Stimulated activated CD8-positive, alpha-beta memory T cell treated with anti-CD3 and anti-CD28 coated beads, Interleukin-2, amount 100 ng/mL, for 1 hour (primary cell): ENCODE results near the gene GRID2.

Experiments
- DNase-seq, 2 donors: peaks; one replicate each; pipeline ENCODE4 v3.0.0-alpha.2; 2020; ENCODE audit warnings: low read depth in 2 of 2

Gene GRID2

GRCh38 chr4:92522356-92522755 is 218.6 kb downstream of the GRID2 start:
- no peak for DNase-seq

GRCh38 chr4:92524131-92524530 is 220.4 kb downstream of the GRID2 start:
- DNase-seq = no peak

- DNase-seq = no peak
These were observed 224.8 kb downstream of the GRID2 start for GRCh38 chr4:92528541-92528940.

GRCh38 chr4:92529510-92529909 is 225.7 kb downstream of the GRID2 start:
- DNase-seq = no peak

GRCh38 chr4:92535599-92535998 is 231.8 kb downstream of the GRID2 start:
- DNase-seq = no peak

GRCh38 chr4:92551616-92552015 is 247.8 kb downstream of the GRID2 start:
- no peak for DNase-seq

GRCh38 chr4:92566269-92566668 is 262.5 kb downstream of the GRID2 start:
- DNase-seq = no peak

GRCh38 chr4:92580816-92581215 is 277.1 kb downstream of the GRID2 start:
- DNase-seq = no peak

GRCh38 chr4:92599044-92599443 is 295.3 kb downstream of the GRID2 start:
- no peak for DNase-seq

- DNase-seq = no peak
These were observed 296.9 kb downstream of the GRID2 start for GRCh38 chr4:92600638-92601037.

GRCh38 chr4:92606227-92606626 is 302.5 kb downstream of the GRID2 start:
- no peak for DNase-seq

GRCh38 chr4:92615049-92615448 is 311.3 kb downstream of the GRID2 start:
- DNase-seq = no peak

GRCh38 chr4:92618968-92619367 is 315.2 kb downstream of the GRID2 start:
- no peak for DNase-seq

- DNase-seq = no peak
These were observed 325.5 kb downstream of the GRID2 start for GRCh38 chr4:92629302-92629701.

GRCh38 chr4:92634882-92635281 is 331.1 kb downstream of the GRID2 start:
- DNase-seq = no peak

- no peak for DNase-seq
These were observed 332.5 kb downstream of the GRID2 start for GRCh38 chr4:92636038-92636806.

- no peak for DNase-seq
These were observed 337.6 kb downstream of the GRID2 start for GRCh38 chr4:92641409-92641808.

- no peak for DNase-seq
These were observed 343.1 kb downstream of the GRID2 start for GRCh38 chr4:92646826-92647225.

GRCh38 chr4:92651536-92651935 is 347.8 kb downstream of the GRID2 start:
- DNase-seq = no peak

- no peak for DNase-seq
These were observed 350.3 kb downstream of the GRID2 start for GRCh38 chr4:92654084-92654483.

- no peak for DNase-seq
These were observed 353.9 kb downstream of the GRID2 start for GRCh38 chr4:92657695-92658094.

GRCh38 chr4:92658318-92658717 is 354.6 kb downstream of the GRID2 start:
- DNase-seq = no peak

GRCh38 chr4:92677805-92678204 is 374.0 kb downstream of the GRID2 start:
- DNase-seq = no peak

GRCh38 chr4:92678292-92678691 is 374.5 kb downstream of the GRID2 start:
- no peak for DNase-seq
